ENCODE data around the gene CACNA1B.

The CACNA1B gene

GRCh38 chr9:138033950-138034349 lies 156.4 kb downstream of the CACNA1B start:
- DNase-seq (ENCODE audit: low read depth in 1 of 2, low spot score in 1 of 2), result no peak
- Histone ChIP-seq H3K27ac (replicated peaks) (no peak overlapping the region), H3K27me3 (ENCODE audit: insufficient read depth, poor library complexity, severe bottlenecking) (peaks cover 3% of the 10 kb centered on the region)

GRCh38 chr9:138037140-138037539 lies 159.6 kb downstream of the CACNA1B start:
- TF ChIP-seq REST (IDR thresholded peaks at IDR 0.05; ENCODE audit: insufficient replicate concordance, low read depth) (no peak), POLR2AphosphoS5 (IDR thresholded peaks at IDR 0.05; ENCODE audit: low read depth) (no peak), SPI1 (IDR thresholded peaks at IDR 0.05; ENCODE audit: borderline replicate concordance, low read depth) (no peak), CTCF (IDR thresholded peaks at IDR 0.05; ENCODE audit: insufficient read depth, low read length) (no peak)
- no peak overlapping the region for H3K27ac ChIP-seq (replicated peaks)
- no peak for DNase-seq (ENCODE audit: low read depth in 1 of 2, low spot score in 1 of 2)
- no peaks in the 10 kb centered on the region for H3K27me3 ChIP-seq (ENCODE audit: insufficient read depth, poor library complexity, severe bottlenecking)
- H3K4me3 ChIP-seq (replicated peaks; ENCODE audit: insufficient read depth, low read length), result no peak overlapping the region

More at GRCh38 chr9:138033950-138034349, 156.4 kb downstream of the CACNA1B start:
- TF ChIP-seq GABPA (IDR thresholded peaks at IDR 0.05; ENCODE audit: low read depth) (no peak), POLR2AphosphoS5 (IDR thresholded peaks at IDR 0.05; ENCODE audit: low read depth) (no peak), REST (IDR thresholded peaks at IDR 0.05; ENCODE audit: insufficient replicate concordance, low read depth) (no peak), SPI1 (IDR thresholded peaks at IDR 0.05; ENCODE audit: borderline replicate concordance, low read depth) (no peak)
- H3K4me3 ChIP-seq (replicated peaks; ENCODE audit: insufficient read depth, low read length), result no peak overlapping the region

- Histone ChIP-seq H3K27ac (replicated peaks) (no peak overlapping the region), H3K27me3 (ENCODE audit: insufficient read depth, poor library complexity, severe bottlenecking) (no peaks in the 10 kb centered on the region), H3K4me3 (replicated peaks; ENCODE audit: insufficient read depth, low read length) (no peak overlapping the region)
- no peak for DNase-seq (ENCODE audit: low read depth in 1 of 2, low spot score in 1 of 2)
- TF ChIP-seq GABPA (IDR thresholded peaks at IDR 0.05; ENCODE audit: low read depth), result no peak
- no peak for TF ChIP-seq REST (IDR thresholded peaks at IDR 0.05; ENCODE audit: insufficient replicate concordance, low read depth)
- no peak for TF ChIP-seq POLR2AphosphoS5 (IDR thresholded peaks at IDR 0.05; ENCODE audit: low read depth)
- no peak for TF ChIP-seq CTCF (IDR thresholded peaks at IDR 0.05; ENCODE audit: insufficient read depth, low read length)
- no peak for TF ChIP-seq SPI1 (IDR thresholded peaks at IDR 0.05; ENCODE audit: borderline replicate concordance, low read depth)
Observed at GRCh38 chr9:138038244-138038671, 160.7 kb downstream of the CACNA1B start.
